DND-41 (cell line): ENCODE results near the gene TMEM236.

ENCODE experiments used
- ATAC-seq: fragments of 200-7000 bp; cut with Tn5 transposase; 3 replicates; pipeline ENCODE4 v1.9.1; 2021; ENCODE audit warnings: low read depth; ENCODE audit not compliant: insufficient read depth
- DNase-seq: peaks from one replicate; pipeline ENCODE4 v3.0.0-alpha.2; 2020
- H2AFZ ChIP-seq: 2 replicates; pipeline ENCODE4 v1.6.0; 2012; ENCODE audit warnings: low read depth, low read length
- H3K27ac ChIP-seq: 2 replicates; pipeline ENCODE4 v1.5.1; 2012; ENCODE audit warnings: low read length, inconsistent platforms
- H3K27me3 ChIP-seq: fragments of 200-600 bp; sonication (generic); 2 replicates; pipeline ENCODE4 v1.6.0; 2012; ENCODE audit warnings: low read length, mild to moderate bottlenecking, inconsistent platforms; ENCODE audit not compliant: insufficient read depth, poor library complexity
- H3K36me3 ChIP-seq: 2 replicates; pipeline ENCODE4 v1.5.1; 2012; ENCODE audit warnings: low read length, inconsistent platforms; ENCODE audit not compliant: insufficient read depth
- H3K4me1 ChIP-seq: 2 replicates; pipeline ENCODE4 v1.5.1; 2012; ENCODE audit warnings: mild to moderate bottlenecking, low read length; ENCODE audit not compliant: insufficient read depth
- H3K4me2 ChIP-seq: 2 replicates; pipeline ENCODE4 v1.6.0; 2012; ENCODE audit warnings: mild to moderate bottlenecking, moderate library complexity, low read length, inconsistent platforms; ENCODE audit not compliant: insufficient read depth
- H3K4me3 ChIP-seq, 2 experiments: fragments of 200-600 bp in 1 of 2; shearing (Covaris generic) in 1 of 2; 2 replicates each; pipeline ENCODE4 v1.5.1; 2012 to 2016; ENCODE audit warnings: inconsistent platforms in 2 of 2, low read length in 2 of 2, mild to moderate bottlenecking in 2 of 2, low read depth in 1 of 2, moderate library complexity in 1 of 2
- H3K79me2 ChIP-seq: 2 replicates; pipeline ENCODE4 v1.6.0; 2012; ENCODE audit warnings: low read length, inconsistent platforms; ENCODE audit not compliant: insufficient read depth
- H3K9ac ChIP-seq: 2 replicates; pipeline ENCODE4 v1.6.0; 2012; ENCODE audit warnings: low read depth, mild to moderate bottlenecking, inconsistent platforms, low read length, moderate library complexity
- H3K9me3 ChIP-seq: 2 replicates; pipeline ENCODE4 v1.5.1; 2012; ENCODE audit warnings: low read length, moderate library complexity, mild to moderate bottlenecking, inconsistent platforms; ENCODE audit not compliant: insufficient read depth, severe bottlenecking
- H4K20me1 ChIP-seq: 2 replicates; pipeline ENCODE4 v1.6.0; 2012; ENCODE audit warnings: low read length; ENCODE audit not compliant: insufficient read depth
- EZH2 ChIP-seq: IDR thresholded peaks from 3 replicates; pipeline ENCODE4 v1.6.1; 2012; ENCODE audit warnings: borderline replicate concordance, low read depth, mild to moderate bottlenecking, moderate library complexity, low read length, inconsistent platforms; ENCODE audit not compliant: severe bottlenecking
- TF ChIP-seq, protein P1 (sequence below): IDR thresholded peaks from 2 replicates; pipeline ENCODE4 v1.5.1; 2012; ENCODE audit warnings: borderline replicate concordance, low read length, moderate library complexity, mild to moderate bottlenecking; ENCODE audit not compliant: poor library complexity, severe bottlenecking; ENCODE audit errors: extremely low read depth

Gene TMEM236

GRCh38 chr10:17819836-17820235 lies 67.8 kb downstream of the TMEM236 start:
- DNase-seq: no peak
- no peak overlapping the region for H3K4me3 ChIP-seq
- no peak overlapping the region for H2AFZ ChIP-seq
- ATAC-seq: no peak
- H3K9me3 ChIP-seq: no peaks in the 10 kb centered on the region
- no peak overlapping the region for H3K9ac ChIP-seq
- no peak overlapping the region for H3K27ac ChIP-seq
- no peak for TF ChIP-seq EZH2
- TF ChIP-seq, protein P1, sequence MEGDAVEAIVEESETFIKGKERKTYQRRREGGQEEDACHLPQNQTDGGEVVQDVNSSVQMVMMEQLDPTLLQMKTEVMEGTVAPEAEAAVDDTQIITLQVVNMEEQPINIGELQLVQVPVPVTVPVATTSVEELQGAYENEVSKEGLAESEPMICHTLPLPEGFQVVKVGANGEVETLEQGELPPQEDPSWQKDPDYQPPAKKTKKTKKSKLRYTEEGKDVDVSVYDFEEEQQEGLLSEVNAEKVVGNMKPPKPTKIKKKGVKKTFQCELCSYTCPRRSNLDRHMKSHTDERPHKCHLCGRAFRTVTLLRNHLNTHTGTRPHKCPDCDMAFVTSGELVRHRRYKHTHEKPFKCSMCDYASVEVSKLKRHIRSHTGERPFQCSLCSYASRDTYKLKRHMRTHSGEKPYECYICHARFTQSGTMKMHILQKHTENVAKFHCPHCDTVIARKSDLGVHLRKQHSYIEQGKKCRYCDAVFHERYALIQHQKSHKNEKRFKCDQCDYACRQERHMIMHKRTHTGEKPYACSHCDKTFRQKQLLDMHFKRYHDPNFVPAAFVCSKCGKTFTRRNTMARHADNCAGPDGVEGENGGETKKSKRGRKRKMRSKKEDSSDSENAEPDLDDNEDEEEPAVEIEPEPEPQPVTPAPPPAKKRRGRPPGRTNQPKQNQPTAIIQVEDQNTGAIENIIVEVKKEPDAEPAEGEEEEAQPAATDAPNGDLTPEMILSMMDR: no peak
- H3K79me2 ChIP-seq: no peaks in the 10 kb centered on the region
- H4K20me1 ChIP-seq: no peaks in the 10 kb centered on the region
- no peaks in the 10 kb centered on the region for H3K27me3 ChIP-seq
- H3K4me2 ChIP-seq: no peak overlapping the region
- peaks cover 7% of the 10 kb centered on the region; the same call in 1 of the 2 replicates for H3K4me1 ChIP-seq
- H3K36me3 ChIP-seq: no peaks in the 10 kb centered on the region

DNA sequence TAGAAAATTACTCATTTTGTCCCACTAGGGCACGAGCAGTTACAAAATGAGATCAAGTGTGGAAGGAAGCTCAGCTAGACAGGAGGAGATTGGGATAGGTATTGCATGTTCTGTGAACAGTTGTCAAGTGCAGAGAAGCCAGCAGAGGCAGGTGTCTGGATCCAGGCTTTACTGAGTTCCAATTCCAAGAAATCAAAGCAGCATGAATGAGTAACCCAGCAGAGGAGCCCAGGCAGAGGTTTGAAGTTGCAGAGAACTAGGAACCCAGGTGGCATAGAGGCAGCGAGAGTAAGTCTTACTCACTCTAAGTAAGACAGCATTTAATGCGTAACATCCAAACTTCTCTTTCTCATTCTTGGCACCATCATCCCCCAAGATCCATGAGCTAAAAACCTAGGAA lies 68.9 kb downstream of the TMEM236 start:
- H3K9me3 ChIP-seq: no peaks in the 10 kb centered on the region
- H3K4me2 ChIP-seq: no peak overlapping the region
- H3K27me3 ChIP-seq: no peaks in the 10 kb centered on the region
- peak; percentile 91 for ATAC-seq
- peaks cover 7% of the 10 kb centered on the region; the same call in 1 of the 2 replicates for H3K4me1 ChIP-seq
- no peaks in the 10 kb centered on the region for H4K20me1 ChIP-seq
- no peaks in the 10 kb centered on the region for H3K79me2 ChIP-seq
- peak; percentile 56 for DNase-seq
- no peaks in the 10 kb centered on the region for H3K36me3 ChIP-seq
- no peak overlapping the region for H3K4me3 ChIP-seq
- TF ChIP-seq, protein P1: no peak
- TF ChIP-seq EZH2: no peak
- H3K27ac ChIP-seq: no peak overlapping the region
- H3K9ac ChIP-seq: no peak overlapping the region
- H2AFZ ChIP-seq: no peak overlapping the region

- H3K27ac ChIP-seq: no peak overlapping the region
- no peaks in the 10 kb centered on the region for H3K36me3 ChIP-seq
- DNase-seq (no peak), ATAC-seq (no peak)
- no peaks in the 10 kb centered on the region for H4K20me1 ChIP-seq
- H3K9ac ChIP-seq: no peak overlapping the region
- H3K4me1 ChIP-seq: peaks cover 7% of the 10 kb centered on the region; the same call in 1 of the 2 replicates
- H2AFZ ChIP-seq: no peak overlapping the region
- H3K4me3 ChIP-seq: no peak overlapping the region
- H3K4me2 ChIP-seq: no peak overlapping the region
- TF ChIP-seq, protein P1: no peak
- TF ChIP-seq EZH2: no peak
- H3K27me3 ChIP-seq: no peaks in the 10 kb centered on the region
- H3K79me2 ChIP-seq: no peaks in the 10 kb centered on the region
- no peaks in the 10 kb centered on the region for H3K9me3 ChIP-seq
Measured at GRCh38 chr10:17821893-17822292, 69.9 kb downstream of the TMEM236 start.

DNA sequence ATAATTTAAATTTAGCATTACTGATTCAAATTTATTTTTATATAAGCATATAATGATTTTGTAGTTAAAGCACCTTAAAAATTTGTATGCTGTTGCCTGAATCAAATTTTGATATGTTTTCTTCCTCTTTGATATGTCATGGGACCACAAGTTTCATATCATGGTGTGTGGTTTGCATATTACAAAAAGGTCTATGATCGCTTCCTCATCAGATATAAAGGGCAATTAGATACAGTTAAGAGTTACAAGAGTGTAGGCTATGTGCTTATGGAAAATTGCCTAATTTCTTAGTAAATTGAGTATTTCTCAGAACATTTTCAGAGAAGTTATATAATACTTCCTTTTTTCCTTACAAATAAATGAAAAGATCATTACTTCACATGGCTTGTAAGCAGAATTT lies 79.3 kb downstream of the TMEM236 start:
- H4K20me1 ChIP-seq: no peaks in the 10 kb centered on the region

More for the DNA sequence above, 79.3 kb downstream of the TMEM236 start:
- no peaks in the 10 kb centered on the region for H3K27me3 ChIP-seq
- no peaks in the 10 kb centered on the region for H3K9me3 ChIP-seq
- TF ChIP-seq EZH2: no peak
- ATAC-seq (no peak), DNase-seq (no peak)
- no peak overlapping the region for H3K4me2 ChIP-seq
- no peak overlapping the region for H3K9ac ChIP-seq
- H3K79me2 ChIP-seq: no peaks in the 10 kb centered on the region
- H3K36me3 ChIP-seq: no peaks in the 10 kb centered on the region
- H3K4me1 ChIP-seq: no peaks in the 10 kb centered on the region
- no peak overlapping the region for H2AFZ ChIP-seq
- H3K27ac ChIP-seq: no peak overlapping the region
- no peak overlapping the region for H3K4me3 ChIP-seq
